ENCODE data around the gene KCNG2. TPM values are rescaled to one million over a fixed set of nuclear protein-coding genes. Genes with fewer than 3 reads are reported as not detected.

KCNG2 gene
- total RNA-seq, 1 experiment from 2014 or later, result not detected

- H3K4me3 ChIP-seq (replicated peaks in 1 of 2; ENCODE audit: low read depth in 1 of 2, low read length in 2 of 2), result no peak overlapping the region
- H3K36me3 ChIP-seq (ENCODE audit: control insufficient read depth in 1 of 2, insufficient read depth in 2 of 2, low read length in 2 of 2), result no peaks in the 10 kb centered on the region
- H3K27ac ChIP-seq (ENCODE audit: low read depth, low read length), result no peak overlapping the region
- RAD21 ChIA-PET (ENCODE audit: low non-redundant PET in 1 of 2, low total read pairs in 2 of 2, uncharacterized antibody in 2 of 2, unreplicated experiment in 2 of 2), result no interaction called here
- H3K4me2 ChIP-seq (ENCODE audit: low read length), result no peak overlapping the region
- peaks cover 16% of the 10 kb centered on the region; the same call in 1 of the 2 replicates for H3K27me3 ChIP-seq (ENCODE audit: insufficient read depth, low read length)
- DNase-seq (ENCODE audit: low read depth, low spot score), result no peak
- no peak overlapping the region for H2AFZ ChIP-seq (ENCODE audit: low read depth, low read length, poor library complexity, severe bottlenecking)
- no peak overlapping the region for H3K9ac ChIP-seq (ENCODE audit: low read length)
- intact Hi-C loops (cut with micrococcal nuclease), result no loop called here
- POLR2A ChIA-PET, result no interaction called here
- CTCF ChIA-PET, result no interaction called here
- H3K4me1 ChIP-seq (ENCODE audit: control insufficient read depth in 1 of 2, insufficient read depth in 2 of 2, low read length in 2 of 2), result no peaks in the 10 kb centered on the region
- ATAC-seq, result no peak
- no peaks in the 10 kb centered on the region for H3K79me2 ChIP-seq (ENCODE audit: insufficient read depth, low read length)
- no peaks in the 10 kb centered on the region for H3K9me2 ChIP-seq (ENCODE audit: insufficient read depth)
- TF ChIP-seq RAD21 (IDR thresholded peaks at IDR 0.05; ENCODE audit: low read depth), result no peak
- TF ChIP-seq MAX (IDR thresholded peaks at IDR 0.05), result no peak
- TF ChIP-seq JUND (IDR thresholded peaks at IDR 0.05), result no peak
- no peak for TF ChIP-seq YY1 (IDR thresholded peaks at IDR 0.05; ENCODE audit: extremely low read depth, insufficient replicate concordance, low read depth, low read length)
- no peak for TF ChIP-seq SRF (IDR thresholded peaks at IDR 0.05; ENCODE audit: low read depth)
- no peak for TF ChIP-seq SP1 (IDR thresholded peaks at IDR 0.05; ENCODE audit: low read depth)
- TF ChIP-seq FOSL1 (IDR thresholded peaks at IDR 0.05; ENCODE audit: low read depth), result no peak
- no peak for TF ChIP-seq REST (IDR thresholded peaks at IDR 0.05; ENCODE audit: low read depth)
- no peak for TF ChIP-seq CBX3 (IDR thresholded peaks at IDR 0.05; ENCODE audit: low read depth)
- TF ChIP-seq CEBPB (IDR thresholded peaks at IDR 0.05; ENCODE audit: low read depth), result no peak
- no peak for TF ChIP-seq EZH2 (IDR thresholded peaks at IDR 0.05)
- no peak for TF ChIP-seq ELF1 (IDR thresholded peaks at IDR 0.05; ENCODE audit: borderline replicate concordance, low read depth)
- no peak for TF ChIP-seq TCF7L2 (IDR thresholded peaks at IDR 0.05; ENCODE audit: borderline replicate concordance, extremely low read depth, insufficient read depth, insufficient read length)
- TF ChIP-seq ZNF274 (IDR thresholded peaks at IDR 0.05; ENCODE audit: low read depth, low read length), result no peak
- TF ChIP-seq POLR2A (IDR thresholded peaks at IDR 0.05; ENCODE audit: borderline replicate concordance, extremely low read depth, insufficient read depth, insufficient read length), result no peak
- no TSS peak for BruUV-seq (replicated peaks)
- no peaks in the 10 kb centered on the region for H4K20me1 ChIP-seq (ENCODE audit: insufficient read depth)
- H3K9me3 ChIP-seq (ENCODE audit: control insufficient read depth in 1 of 2, insufficient read depth in 1 of 2, low read depth in 1 of 2, low read length in 2 of 2), result no peaks in the 10 kb centered on the region
These were observed 11.9 kb downstream of the KCNG2 start for GRCh38 chr18:79809482-79810192.

Data from HCT116 (cell line).